Stimulated activated CD4-positive, alpha-beta T cell treated with anti-CD3 and anti-CD28 coated beads, Interleukin-15, amount 100 ng/mL, for 1 hour (primary cell): Measurements from ENCODE around the gene MAP4K1.

Source experiments
- DNase-seq, 2 donors: peaks; one replicate each; pipeline ENCODE4 v3.0.0-alpha.2; 2020; ENCODE audit warnings: low read depth in 1 of 2, low spot score in 1 of 2

The MAP4K1 gene

GRCh38 chr19:38547421-38547820 lies 70.3 kb downstream of the MAP4K1 start:
- DNase-seq: no peak

- DNase-seq: no peak
Observed at GRCh38 chr19:38545596-38545995, 72.2 kb downstream of the MAP4K1 start.

- no peak for DNase-seq
Observed at GRCh38 chr19:38544569-38545315, 73.0 kb downstream of the MAP4K1 start.

- DNase-seq: no peak
Observed at GRCh38 chr19:38543807-38544568, 73.8 kb downstream of the MAP4K1 start.

- DNase-seq: no peak
Observed at GRCh38 chr19:38543286-38543806, 74.4 kb downstream of the MAP4K1 start.

- no peak for DNase-seq
Observed at GRCh38 chr19:38542040-38542439, 75.7 kb downstream of the MAP4K1 start.

- DNase-seq: no peak
Observed at GRCh38 chr19:38539751-38540150, 78.0 kb downstream of the MAP4K1 start.

- DNase-seq: no peak
Observed at GRCh38 chr19:38538793-38539528, 78.8 kb downstream of the MAP4K1 start.

GRCh38 chr19:38538386-38538785 lies 79.4 kb downstream of the MAP4K1 start:
- DNase-seq: no peak
